Activated CD4-positive, CD25-positive, alpha-beta regulatory T cell treated with anti-CD3 and anti-CD28 coated beads, Interleukin-2, amount 50 U/mL, for 24 hours (primary cell): ENCODE results near the gene MYBPC3.
"Not testable (repeated sequence)": the region's sequence is repeated elsewhere in the genome, so short reads cannot be mapped to it uniquely, and the experiment has no call there.

Experiments
- ATAC-seq, 2 donors: fragments of 150-1000 bp; cut with Tn5 transposase; one replicate each; pipeline ENCODE4 v1.10.0; 2021; ENCODE audit warnings: mild to moderate bottlenecking in 1 of 2, moderate library complexity in 1 of 2

Gene MYBPC3

DNA sequence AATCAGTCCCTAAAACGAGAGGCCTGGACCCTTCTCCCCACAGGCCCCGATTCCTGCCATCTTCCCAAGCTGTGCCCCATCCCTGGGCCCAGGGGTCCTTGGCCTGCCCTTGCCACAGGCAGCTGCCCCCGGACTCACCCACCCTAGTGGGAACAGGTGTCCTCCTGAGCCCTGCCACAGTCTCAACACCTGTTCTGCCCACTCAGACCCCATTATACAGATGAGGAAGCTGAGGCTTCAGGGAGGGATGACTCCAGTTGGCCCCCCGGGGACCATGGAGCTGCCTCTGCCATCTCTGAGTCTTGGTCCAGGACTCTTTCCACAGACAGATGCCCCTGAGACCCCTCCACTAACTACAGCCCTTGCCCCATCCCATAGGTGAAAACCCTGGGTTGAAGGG lies 15.9 kb downstream of the MYBPC3 start:
- no peak for ATAC-seq

DNA sequence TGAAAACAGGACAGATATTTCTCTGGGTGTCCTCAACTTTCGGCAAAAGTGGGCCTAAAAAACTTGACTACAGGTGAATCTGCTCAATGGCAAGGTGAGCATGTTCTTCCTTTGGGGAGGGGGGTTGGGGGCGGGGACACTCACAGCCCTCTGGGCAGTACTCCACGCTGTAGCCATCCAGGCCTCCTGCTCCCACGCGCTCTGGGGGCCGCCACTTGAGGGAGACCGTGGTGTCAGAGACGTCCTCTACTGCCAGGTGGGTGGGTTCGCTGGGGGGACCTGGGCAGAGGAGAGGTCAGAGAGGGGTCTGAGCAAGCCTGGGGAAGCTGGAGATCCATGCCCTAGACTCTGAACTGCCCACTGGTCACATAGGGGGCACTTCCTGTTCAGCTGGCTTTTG lies 16.8 kb downstream of the MYBPC3 start:
- ATAC-seq: no peak

DNA sequence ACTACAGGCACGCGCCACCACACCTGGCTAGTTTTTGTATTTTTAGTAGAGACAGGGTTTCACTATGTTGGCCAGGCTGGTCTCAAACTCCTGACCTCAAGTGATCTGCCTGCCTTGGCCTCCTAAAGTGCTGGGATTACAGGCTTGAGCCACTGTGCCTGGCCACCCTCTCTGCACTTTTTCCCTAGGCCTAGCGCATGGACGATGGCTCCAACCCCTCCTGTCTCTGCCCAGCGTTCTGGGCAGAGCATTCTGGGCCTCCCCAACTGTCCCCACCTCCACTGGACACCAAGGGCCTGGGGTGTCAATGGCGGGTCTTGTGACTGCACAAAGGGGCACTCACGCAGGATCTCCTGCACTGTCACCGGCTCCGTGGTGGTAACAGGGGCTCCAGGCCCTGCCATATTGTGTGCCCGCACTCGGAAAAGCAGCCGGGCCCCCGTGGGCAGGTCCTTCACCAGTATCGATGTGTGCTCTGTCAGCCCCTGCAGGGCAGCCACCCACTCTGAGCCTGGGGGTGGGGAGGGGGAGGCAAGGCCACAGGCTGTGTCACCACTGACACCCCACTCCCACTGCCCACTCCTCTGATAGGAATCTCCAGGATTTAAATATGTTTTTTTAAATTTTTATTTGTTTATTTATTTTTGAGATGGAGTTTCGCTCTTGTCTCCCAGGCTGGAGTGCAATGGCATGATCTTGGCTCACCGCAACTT lies 17.6 kb downstream of the MYBPC3 start:
- ATAC-seq: not testable (repeated sequence)

DNA sequence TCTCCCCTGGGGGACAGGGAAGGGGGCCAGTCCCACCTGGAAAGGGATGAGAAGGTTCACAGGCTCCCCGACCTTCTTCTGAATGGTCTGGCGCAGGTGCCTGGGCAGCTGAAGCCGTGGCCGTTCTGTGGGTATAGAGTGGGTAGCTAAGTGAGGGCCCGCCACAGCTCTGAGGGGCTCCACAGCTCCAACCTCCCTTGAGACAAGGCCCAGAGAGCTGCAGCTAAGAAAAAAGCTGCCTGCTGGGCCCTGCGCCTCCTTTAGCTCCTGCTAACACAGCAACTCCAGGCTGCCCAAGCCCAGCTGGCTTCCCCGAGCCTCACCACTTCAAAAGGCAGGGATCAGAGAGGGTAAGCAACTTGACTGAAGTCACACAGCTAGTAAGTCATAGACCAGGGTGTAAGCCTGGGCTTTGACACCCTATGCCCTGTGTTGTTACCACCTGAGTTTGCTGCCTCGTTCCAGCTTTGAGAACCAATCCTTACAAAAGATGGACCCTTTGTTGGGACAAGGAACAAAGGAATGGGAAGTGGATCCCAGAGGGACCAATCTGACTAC lies 18.5 kb downstream of the MYBPC3 start:
- ATAC-seq: no peak

DNA sequence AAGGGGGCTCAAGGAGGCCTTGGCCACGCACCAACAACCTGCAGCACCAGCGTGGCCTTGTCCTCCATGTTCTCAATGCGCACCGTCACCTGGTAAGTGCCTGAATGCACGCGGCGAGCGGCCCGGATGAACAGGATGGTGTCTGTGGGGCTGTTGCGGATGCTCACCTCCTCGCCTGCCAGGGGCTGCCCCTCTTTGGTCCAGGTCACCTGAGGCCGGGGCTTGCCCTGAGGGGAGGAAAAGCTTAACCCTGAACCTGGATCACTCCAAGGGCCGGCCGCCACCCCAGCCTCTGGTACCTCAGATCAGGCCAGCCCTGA lies 19.0 kb downstream of the MYBPC3 start:
- ATAC-seq: no peak

DNA sequence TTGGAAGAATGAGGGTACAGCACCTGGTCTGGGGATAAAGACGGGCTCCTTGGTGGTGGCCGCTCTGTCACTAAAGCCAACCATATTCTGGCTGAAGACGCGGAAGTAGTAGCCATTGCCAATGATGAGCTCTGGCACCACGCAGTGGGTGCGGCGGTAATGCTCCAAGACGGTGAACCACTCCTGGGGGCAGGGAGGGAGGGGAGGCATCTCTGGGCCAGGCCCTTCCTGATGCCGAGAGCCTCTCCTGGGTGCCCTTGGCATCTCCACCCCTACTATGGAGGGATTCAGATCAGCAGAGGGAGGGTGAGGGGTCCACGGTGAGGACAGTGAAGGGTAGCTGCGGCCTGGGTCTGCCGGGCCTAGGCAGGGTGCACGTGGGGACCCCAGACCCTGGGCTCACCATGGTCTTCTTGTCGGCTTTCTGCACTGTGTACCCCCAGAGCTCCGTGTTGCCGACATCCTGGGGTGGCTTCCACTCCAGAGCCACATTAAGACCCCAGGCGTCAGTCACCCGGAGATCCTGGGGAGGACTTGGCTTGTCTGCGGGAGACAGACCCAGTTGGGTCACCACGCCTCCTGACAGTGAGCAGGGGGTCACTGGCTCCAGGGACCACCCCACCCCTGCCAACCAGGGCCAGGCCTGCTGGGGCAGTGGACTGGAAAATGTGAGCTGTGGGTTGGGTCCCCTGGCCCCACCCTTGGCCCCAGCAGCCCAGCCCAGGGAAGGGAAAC lies 19.5 kb downstream of the MYBPC3 start:
- ATAC-seq: no peak

DNA sequence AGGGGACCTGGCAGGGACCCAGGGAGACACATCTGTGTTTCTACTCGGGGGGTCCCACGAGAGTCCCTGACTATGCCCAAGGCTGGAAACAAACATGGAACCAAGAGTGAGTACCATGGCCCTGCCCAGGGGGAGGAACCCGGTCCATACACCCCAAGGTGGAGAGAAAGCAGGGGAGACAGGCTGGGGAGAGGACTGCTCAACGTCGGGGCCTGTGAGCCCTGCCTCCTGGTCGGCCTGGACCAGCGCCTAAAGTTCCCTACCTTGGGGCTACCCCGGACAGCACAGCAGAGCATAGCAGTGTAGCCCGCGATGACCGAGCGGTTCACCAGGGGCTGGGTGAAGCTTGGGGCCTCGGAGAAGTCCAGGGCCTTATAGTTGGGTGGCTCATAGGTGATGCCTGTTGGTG lies 20.2 kb downstream of the MYBPC3 start:
- no peak for ATAC-seq

DNA sequence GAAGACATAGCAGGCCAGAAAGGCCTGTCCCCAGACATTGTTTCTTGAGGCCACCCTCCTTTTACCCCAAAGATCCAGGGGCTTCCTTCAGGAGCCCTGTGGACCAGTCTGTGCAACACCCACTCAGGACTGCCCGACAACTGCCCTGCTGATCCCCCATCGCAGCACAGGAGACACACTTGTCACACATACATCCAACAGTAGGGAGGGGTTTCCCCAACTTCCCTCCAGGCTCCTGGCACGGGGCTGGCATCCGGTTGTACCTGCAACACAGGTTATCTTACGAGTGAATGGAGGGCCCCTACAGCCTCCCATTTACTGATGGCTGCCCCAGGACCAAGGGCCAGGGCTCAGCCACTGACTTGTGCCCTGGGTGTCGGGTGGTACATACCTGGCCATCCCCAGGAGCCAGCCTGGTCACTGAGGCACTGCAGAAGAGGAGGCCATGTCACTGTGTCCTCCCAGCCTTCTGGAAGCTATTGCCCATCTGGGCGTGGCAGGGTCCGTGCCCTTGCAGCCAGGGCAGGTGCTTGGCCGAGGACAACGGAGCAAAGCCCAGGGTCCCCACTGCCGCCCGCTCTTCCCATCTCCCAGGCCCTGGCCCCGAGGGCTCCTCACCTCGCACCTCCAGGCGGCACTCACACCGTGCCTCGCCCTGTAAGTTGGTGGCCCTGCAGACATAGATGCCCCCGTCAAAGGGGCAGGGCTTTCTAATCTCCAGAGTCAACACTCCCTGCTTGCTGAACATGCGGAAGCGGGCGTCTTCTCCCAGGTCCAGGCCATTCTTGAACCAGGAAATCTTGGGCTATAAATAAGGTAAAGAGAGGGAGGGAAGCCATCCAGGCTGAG lies 20.8 kb downstream of the MYBPC3 start:
- no peak for ATAC-seq

DNA sequence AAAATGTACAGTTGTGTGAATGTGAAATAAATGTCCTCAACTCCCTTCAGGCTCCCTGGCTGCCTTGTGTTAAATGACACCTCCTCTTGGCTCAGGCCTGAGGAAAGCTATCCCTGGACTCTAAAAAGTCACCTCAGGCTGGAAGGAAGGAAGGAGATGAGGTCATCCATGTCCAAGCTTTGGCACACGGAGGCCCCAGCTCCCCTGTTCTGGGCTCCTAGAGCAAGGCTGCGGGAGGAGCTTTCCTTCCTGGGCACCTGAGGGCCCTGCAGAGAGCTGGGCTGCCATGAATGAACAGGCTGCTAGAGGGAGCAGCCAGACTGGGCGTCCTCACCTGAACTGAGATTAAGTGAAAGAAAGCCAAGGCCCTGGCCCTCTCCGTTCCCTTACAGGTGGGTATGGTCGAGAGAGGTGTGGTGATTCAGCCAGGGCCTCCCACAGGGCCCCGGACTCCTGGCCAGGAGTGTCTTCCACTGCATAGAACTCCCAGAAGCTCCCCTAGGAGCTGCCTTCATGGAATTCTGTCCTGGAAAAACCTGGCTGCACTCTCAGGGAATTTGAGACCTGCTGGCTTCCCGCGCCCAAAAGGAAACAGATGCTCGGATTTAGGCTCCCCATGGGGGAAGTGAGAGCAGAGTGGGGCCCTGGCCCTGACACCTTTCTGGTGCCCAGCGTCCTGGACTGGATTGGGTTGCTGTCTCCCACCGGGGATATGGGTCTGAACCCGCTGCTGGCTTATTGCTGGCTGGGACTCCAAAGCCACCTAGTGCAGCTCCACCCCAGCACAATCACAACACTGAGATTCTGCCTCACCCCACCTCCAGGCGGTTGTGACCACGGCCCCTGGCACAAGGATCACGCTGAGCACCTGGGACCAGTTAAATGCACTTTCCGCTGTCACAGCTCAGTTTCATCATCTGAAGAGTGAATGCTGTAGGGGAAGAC lies 22.2 kb downstream of the MYBPC3 start:
- no peak for ATAC-seq

DNA sequence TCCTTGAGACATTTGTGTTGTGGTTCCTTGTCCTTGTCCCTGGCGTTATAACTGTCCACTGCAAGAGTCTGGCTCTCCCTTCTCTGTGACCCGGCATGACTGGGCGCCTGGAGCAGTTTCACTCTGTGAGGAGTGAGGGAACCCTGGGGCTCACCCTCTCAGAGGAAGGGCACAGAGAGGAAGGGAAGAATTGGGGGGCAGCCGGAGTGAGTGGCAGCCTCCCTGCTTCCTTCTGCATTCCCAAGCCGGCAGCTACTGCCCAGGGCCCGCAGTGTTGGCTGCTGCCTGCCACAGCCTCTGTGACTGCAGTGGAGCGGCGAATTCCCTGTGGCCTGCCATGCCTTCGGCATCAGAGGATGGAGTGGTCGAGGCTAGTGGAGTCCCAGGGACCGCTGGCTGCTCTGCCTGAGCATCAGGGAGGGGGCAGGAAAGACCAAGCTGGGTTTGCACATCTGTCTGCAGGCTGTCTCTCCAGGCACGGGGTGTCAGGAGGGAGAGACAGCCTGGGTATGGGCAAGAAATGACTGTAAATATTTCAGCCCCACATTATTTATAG lies 23.0 kb downstream of the MYBPC3 start:
- no peak for ATAC-seq

DNA sequence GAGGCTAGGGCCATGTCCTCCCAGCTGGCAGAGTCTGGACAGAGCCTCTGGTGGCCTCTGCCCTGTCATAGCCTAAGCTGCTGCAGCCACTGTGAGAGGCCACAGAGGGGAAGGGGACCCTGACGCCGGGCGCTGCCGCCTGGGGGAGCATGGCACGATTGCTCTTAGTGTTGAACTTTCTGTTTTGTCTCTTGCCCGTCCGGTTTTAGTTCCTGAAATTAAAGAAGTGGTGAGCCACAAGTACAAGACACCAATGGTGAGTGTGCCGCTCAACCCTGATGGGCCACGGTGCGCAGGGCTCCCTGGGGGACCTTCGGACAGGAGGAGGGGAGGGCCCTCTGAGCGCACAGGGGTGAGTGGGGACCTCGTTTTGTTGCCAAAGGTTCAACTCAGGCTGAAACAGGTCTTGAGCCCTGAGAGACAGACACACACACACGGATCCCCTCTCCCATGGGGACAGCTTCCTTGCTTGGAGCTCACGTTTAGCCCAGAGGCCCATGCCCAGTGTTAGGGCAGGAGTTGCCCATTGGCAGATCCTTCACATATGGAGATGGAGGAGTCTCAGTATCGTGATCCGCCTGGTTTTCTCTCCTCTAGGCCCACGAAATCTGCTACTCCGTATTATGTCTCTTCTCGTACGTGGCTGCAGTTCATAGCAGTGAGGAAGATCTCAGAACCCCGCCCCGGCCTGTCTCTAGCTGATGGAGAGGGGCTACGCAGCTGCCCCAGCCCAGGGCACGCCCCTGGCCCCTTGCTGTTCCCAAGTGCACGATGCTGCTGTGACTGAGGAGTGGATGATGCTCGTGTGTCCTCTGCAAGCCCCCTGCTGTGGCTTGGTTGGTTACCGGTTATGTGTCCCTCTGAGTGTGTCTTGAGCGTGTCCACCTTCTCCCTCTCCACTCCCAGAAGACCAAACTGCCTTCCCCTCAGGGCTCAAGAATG lies 23.8 kb downstream of the MYBPC3 start:
- ATAC-seq: no peak

DNA sequence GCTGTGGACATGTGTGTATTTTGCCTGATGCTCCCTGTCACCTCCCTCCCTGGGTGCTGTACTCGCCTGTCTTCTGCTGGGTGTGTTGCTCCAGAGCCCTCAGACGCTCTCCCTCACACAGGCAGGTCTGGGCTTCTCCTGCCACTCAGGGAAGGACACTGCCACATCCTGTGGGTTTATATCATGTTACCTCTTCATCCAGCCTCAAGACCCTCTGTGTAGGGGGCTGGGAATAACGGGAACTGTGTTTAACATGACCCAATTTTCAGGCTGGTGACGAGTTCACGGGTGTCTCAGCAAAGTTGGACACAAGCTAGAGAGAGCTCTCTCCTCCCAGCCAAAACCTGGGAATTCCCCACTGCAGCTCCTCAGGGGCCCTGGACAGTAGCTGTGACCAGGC lies 24.6 kb downstream of the MYBPC3 start:
- ATAC-seq: no peak

DNA sequence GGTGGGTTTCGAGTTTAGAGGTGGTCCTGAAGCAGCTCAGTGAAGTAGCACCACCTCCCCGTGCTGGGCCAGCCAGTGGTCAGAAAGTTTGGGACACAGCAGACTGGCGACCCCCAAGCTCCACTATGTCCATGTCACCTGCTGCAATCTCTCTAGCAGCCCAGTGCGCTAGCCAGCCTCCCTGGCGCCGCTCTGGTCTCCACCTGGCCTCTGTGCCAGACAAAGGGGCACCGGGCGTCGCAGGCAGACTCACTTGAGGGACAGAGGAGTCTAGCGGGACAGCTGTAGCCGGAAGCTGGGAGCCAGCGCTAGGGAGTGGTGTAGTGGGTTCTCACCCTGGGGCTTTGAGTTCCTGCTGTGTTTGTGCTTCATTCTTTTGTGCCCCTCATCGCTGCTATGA lies 25.5 kb downstream of the MYBPC3 start:
- no peak for ATAC-seq

DNA sequence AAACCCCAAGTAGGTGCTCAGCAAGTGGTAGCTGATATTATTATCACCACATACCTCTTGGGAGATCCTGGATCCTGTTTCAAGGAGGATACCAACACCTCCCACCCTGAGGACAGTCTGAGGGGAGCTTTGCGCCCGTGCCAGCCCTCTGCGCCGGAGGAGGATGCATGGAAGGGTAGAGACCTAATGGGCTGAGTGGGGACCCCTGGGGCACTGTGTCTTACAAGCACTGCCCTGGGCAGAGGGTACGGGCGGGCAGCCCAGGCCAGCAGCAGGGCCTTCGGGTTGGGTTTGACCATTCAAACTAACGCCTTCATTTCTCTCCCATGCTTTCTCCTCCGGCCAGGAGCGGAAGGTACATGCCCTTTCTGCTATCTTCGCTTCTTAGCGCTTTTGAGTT lies 26.3 kb downstream of the MYBPC3 start:
- no peak for ATAC-seq

DNA sequence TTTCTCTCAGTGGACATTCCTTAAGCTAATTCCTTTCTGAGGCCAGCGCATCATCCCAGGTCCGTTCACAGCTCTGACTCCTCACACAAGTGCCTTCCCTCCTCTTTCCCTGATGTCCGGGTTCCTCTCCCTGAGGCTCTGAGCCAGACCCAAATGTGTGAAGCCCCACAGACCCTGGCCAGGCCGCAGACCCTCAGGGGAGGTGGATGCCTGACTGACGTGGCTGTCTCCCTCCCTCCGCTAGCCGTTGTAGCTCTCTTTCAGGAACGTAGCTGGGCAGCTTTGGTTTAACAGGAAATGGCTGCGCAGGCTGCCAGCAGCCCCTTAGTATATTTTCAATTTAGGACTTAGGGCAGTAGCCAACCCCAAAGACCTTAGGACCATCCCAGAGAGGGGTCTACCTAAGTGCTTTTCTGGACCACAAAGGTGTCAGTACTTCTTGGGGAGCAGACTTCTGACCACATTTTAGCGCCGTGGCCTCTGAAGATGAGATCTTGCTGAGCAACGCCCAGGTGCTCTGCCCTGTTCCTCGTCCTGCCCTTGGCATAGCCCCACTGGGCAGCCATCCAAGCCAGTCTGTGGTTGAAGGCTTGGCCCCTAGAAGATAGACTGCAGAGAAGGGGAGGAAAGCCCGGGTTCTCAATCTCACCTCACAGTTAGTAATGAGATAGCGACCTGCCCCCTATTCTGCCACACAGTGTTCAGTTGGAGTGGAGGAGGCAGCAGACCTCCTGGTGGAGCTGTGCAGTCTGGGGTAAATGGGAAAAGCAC lies 27.0 kb downstream of the MYBPC3 start:
- ATAC-seq: no peak

DNA sequence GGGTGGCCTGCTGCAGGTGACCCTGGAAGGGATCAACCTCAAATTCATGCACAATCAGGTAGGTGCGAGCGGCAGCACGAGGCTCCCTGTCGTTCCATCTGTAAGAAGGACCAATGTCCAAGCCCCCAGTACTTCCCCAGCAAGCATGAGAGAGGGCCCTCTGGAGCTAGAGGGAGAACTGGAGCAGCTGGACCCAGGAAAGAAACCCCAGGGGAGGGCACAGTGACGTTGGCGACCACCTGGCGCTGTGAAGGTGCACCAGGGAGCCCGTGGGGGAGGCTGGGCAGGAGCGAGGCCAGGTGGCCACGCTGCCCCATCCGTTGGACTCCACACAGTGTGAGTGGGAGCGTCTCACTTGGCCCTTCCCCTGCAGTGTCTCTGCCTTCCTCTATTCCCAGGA lies 28.0 kb downstream of the MYBPC3 start:
- ATAC-seq: no peak

DNA sequence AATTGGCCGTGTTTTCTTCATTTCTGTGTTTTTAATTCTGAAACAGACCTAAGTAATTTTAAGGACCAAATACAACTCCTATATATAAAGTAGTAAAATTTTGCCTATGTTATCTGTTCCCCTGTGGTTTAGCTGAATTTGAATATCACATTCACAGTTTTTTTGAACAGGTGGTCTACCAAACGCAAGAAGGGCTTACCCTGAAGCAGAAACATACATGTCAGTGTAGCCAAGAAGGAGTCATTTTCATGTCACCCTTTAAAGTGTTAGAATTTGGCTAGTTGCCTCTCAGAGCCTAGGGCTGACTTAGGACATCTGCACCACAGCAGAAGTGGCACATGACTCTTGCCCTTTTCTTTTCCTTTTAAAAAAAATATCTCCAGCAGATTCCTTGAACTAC lies 34.3 kb downstream of the MYBPC3 start:
- ATAC-seq: no peak

DNA sequence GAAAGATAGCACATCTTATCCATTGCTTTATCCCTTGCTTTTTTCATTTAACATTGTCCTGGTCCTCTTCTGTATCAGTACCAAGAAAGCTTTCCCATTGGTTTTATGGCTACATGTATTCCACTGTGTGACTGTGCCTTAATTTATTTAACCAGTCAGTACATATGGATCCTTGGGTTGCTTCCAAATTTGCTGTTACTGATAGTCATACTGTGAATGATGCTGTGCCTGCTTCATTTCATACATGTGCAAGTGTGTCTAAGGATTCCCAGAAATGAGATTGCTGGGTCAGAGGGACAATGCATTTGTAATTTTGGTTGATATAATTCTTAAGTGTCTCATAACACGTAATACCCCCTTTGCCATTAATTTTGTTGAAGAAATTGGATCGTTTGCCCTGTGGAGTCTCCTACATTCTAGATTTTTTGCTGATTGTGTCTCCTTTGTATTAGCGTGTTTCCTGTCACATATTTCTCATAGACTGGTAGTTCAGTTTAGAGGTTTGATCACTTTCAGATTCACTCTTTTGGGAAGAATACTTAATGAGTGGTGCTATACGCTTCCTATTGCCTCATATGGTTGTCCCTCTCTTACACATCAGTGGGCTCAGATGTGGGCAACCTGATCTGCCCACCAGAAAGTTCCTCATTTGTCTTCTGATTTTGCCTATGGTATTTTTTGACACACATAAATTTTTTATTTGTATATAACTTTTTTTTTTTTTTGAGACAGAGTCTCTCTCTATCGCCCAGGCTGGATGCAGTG lies 35.3 kb downstream of the MYBPC3 start:
- ATAC-seq: peak in 1 of 2 donors; percentile 49

DNA sequence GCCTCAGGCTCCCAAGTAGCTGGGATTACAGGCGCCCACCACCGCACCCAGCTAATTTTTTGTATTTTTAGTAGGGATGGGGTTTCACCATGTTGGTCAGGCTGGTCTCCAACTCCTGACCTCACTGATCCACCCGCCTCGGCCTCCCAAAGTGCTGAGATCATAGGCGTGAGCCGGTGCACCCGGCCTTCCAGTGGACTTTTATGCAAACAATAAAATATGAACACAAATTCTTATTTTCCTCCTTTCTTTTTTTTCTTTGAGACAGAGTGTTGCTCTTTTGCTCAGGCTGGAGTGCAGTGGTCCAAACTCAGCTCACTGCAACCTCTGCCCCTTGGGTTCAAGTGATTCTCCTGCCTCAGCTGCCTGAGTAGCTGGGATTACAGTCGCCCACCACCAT lies 36.0 kb downstream of the MYBPC3 start:
- ATAC-seq: not testable (repeated sequence)
